Glomerular endothelial cell (primary cell): Measurements from ENCODE around the gene PPFIA1. TPM values are rescaled to one million over a fixed set of nuclear protein-coding genes. Genes with fewer than 3 reads are reported as not detected.

Experiments
- DNase-seq: peaks from one replicate; pipeline ENCODE4 v3.0.0-alpha.2; 2011; ENCODE audit warnings: low read depth, low spot score; ENCODE audit errors: extremely low read depth
- total RNA-seq: library from RNA; depleted of rRNA; stranded (reverse); fragments of >200 nt; gene quantifications from 2 replicates; pipeline ENCODE4 v1.2.3, GENCODE V29; 2015

PPFIA1 gene
- total RNA-seq, 1 donor from 2014 or later: 42.1 TPM

DNA sequence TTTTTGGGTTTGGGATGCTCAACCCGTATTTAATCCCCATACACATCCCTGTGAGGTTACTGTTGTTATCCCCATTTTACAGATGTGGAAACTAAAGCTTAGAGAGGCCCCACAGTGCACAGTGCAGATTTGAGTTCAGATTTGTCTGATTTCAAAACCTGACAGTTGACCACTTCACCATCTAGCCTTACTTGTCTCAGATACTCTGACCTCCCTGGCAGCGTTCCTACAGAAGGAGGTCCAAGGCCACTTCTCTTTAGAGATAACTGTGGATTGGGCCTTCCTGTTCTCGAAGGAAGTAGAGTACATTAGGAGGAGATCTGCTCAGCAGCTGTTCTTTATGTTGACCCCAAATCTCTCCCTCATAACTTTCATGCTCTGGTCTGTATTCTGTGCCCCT, 81.2 kb downstream of the PPFIA1 start:
- DNase-seq: no peak

DNA sequence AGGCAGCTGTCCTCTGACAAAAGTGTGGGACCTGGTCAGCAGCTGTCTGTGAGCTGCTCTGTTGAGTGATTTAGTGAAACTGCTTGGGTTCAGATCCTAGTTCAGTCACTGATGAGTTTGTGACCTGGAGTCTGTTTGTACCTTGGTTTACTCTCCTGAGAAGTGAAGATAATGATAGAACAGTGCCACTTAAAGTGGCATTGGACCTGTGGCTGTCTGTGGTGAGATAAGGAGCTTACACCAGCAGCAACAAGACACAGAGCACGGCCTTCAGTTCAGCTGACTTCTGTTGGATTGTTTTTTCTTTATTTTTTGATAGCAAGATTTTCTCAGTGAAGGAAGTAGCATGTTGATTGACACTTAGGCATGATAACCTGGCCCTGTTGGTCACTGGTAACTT, 81.6 kb downstream of the PPFIA1 start:
- DNase-seq: no peak

DNA sequence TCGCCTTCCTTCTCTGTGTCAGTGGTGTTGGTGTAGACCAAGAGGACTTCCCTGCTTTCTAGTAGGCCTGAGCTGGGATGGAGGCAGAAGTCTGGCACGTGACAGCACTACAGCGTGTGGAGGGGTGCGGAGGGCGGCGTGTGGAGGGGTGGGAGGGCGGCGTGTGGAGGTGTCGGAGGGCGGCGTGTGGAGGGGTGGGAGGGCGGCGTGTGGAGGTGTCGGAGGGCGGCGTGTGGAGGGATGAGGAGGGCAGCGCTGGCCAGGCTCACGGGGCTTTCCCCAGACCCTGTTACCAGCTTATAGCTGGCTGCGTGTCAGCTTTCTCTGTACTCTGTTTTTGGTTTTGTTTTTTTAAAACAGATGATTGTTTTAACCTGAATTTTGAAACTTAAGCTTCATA, 82.1 kb downstream of the PPFIA1 start:
- DNase-seq: no peak

DNA sequence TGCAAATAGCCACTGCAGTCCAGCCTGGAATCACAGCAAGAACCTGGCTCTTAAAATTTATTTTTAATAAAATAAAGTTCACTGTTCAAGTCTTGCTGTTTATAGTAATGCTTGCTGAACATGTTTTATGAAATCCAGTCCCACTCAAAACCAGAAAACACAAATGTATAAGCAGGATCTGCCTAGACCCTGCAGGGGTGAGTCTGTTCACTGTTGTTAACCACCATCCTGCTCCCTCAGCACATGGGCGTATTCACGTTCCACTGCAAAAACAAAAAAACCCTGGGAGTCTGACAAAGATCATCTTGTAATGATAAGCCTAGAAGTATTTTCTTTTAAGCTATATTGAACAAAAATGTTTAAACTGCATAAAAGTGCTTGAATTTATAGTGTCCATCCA, 82.8 kb downstream of the PPFIA1 start:
- no peak for DNase-seq

DNA sequence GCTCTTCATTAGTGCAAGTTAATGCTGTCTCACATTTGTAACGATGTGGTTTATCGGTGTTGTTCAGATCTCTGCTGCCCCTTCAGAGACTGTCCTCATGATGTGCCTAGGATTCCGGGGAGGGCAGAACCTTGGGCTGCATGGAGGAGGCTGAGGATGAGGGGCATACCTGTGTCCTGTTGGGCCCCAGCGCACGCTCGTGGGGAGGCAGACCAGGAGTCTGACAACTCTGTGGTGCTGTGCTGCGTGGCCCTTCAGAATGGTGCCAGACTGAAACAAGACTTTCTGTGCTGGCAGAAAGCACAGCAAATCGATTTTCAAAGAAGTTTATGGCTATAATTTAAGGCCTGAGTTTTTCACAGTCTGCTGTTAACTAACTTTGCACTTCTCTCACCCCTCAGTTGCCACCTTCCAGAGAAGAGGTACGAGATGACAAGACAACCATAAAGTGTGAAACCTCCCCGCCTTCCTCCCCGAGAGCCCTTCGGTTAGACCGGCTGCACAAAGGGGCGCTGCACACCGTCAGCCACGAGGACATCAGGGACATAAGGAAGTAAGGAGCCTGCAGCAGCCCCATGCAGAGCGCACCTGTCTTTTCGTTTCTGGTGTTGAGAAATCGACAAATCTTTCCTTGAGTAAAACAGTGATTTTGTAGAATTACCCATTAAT, 83.5 kb downstream of the PPFIA1 start:
- DNase-seq: no peak

DNA sequence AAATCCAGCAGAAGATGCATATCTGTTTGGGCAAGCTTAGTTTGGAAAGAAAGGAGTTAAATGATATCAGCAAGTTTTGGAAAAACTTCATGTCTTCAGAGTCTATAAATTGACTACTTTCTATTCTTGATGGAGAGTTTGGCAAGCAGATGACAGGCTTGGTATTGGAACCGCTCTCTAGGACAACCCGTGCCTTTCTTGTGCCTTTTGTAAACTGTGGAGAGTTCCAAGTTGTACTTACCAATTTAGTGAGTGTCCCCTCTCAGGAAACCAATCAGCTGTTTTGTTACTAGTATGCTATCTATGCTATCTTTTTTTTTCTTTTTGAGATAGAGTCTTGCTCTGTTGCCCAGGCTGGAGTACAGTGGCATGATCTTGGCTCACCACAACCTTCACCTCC, 84.1 kb downstream of the PPFIA1 start:
- no peak for DNase-seq

DNA sequence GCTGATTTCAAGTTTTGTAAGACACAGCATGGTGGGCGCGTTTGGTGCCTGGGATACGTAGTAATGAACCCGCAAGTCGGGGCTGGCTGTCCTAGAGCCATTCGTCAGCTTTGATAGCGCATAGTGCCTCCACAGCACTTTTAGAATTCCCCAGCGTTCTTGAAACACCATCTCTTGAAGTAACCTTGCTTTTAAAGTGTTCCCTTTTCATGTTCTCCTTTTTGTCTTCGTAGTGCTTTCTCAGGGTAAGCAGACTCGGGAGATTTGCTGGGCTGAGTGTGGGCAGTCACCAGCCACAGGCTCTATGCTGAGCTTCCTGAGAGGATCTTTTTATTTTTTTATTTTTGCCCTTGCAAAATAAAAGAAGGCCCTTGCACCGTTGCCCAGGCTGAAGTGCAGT, 88.3 kb downstream of the PPFIA1 start:
- DNase-seq: no peak

DNA sequence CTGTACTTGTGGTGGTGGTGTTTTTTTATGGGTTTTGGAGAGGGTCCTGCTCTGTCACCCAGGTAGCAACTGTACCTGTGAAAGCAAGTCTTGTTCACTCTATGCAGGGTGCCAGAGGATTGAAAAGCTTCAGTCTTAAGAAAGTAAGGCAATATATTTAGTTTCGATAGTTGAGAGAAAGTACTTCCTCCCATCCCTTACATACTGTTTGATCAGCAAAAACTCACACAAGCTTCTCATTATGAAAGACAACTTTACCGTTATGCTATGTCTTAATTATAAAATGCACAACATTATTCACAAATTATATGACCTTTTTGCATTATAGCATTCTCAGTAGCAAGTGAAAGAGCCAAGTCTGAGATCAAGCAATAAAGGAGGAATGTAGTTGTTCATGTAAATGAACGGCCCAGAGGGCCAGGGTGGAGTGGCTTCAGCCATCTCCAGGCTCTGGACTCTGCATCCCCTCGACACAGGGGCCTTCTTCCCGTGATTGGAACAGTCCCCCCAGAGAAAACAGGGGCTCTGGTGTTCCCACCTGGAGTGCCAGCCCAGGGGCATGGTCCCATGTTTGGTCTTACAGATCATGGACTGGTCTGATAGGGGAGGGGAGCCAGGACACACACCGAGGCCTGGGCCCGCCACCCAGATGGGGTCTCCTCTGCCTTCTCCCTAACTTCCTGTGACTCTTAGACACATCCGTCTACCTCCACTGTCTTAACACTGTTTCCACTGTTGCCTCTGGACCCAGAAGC, 89.1 kb downstream of the PPFIA1 start:
- DNase-seq: no peak

DNA sequence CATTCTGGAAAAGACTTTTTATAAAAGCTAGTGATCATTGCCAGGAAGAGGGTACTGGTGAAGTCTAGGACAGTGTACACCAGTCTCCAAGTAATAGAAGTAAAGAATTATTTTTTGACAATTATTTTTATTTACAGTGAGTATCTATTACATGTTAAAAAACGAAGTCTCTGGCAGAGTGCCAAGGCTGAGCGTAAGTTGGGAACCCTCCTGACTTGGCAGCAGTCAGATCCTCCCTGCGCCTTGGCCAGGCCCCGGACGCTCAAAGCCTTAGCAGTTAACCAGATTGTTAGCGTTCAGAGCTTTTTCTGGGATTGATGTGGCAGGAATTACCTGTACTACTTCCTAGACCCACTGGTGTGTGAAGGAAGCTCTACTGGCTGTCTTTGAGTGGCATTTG, 89.7 kb downstream of the PPFIA1 start:
- no peak for DNase-seq

DNA sequence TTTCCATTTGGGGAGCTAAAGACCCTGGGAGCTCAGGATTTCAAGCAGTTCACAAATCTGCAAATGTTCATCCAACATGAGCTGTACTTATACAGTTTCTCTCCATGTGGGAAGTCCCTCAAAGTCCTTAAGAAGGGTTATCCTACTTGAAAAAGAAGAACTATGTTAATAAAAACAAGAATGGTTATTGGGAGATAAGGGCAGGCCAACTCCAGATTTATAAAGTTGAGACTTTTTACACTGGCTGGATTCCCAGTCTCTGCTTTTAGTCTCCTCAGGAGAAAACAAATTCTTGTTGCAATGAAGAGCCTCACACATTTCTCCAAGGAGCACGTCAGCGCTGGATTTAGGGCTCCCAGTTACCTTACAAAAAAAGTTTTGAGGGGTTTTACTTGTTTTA, 93.7 kb downstream of the PPFIA1 start:
- no peak for DNase-seq

DNA sequence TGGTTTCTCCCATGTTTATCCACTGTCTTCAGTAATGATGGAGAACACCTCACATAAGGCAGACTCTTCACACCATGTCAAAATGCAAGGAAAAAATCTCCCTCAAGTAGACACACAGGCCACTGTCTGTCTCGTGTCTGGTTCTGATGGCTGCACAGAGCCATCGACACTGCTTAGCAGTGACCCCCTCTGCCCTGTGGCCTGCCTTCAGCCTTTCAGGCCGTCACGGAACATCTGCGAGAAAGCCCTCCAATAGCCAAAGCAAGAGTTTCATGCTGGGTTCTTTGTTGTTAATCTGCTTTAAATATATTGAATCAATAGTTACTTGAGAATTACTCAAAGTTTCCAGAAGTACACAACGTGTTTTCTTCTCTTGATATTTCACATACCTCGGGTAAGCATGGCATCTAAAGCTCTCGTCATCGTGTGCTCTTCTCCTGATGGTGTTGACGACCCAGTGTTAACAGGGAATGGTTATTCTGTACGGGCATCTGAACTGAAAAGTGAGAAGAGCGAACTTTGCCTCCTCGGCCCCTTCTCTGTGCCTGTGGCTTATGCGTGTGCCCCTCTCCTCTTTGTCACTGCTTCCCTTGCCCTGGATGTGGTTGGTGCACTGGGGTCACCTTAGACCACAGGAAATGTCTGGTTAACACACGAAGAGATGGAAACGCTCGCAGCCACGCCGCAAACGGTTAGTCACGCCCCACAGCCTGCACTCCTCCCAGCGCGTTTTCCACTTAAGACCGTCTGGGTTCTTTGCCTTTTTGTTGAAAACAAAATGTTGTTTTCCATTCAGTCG, 94.5 kb downstream of the PPFIA1 start:
- DNase-seq: no peak

DNA sequence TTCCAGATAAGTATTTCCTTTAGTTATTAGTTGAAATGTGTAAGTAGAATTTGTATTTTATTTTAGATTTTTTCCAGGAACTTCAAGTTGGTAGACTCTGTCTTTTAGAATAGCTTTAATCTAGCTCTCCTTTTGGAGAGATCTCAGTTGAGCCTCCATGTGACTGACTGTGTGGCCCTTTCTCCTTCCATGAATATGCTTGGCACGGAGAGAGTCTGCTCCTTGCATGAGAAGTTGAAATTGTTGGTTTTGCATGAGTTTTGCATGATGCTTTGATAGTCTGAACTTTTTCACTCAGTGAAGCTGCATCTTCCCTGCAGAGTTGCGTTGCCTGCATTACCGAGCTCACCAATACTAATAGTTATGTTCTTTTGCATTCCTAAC, 95.0 kb downstream of the PPFIA1 start:
- no peak for DNase-seq

DNA sequence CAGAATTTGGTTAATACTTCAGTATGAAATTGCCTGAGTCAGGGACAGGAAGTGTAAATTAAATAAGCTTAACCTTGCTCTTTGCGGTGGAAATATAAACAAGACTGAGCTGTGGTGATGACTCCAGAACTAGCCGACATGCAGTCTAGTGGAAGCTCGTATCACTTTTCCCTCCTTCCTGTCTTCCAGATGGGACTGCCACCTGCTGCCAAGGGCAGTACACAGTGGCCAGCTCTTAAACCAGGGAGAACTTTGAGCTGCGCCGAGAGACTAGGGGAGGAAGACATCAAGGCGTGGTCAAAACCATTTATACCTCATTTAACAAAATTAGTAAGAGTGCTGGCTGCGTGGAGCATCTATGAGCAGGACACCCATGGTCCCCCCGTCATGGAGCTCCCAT, 96.6 kb downstream of the PPFIA1 start:
- DNase-seq: no peak

DNA sequence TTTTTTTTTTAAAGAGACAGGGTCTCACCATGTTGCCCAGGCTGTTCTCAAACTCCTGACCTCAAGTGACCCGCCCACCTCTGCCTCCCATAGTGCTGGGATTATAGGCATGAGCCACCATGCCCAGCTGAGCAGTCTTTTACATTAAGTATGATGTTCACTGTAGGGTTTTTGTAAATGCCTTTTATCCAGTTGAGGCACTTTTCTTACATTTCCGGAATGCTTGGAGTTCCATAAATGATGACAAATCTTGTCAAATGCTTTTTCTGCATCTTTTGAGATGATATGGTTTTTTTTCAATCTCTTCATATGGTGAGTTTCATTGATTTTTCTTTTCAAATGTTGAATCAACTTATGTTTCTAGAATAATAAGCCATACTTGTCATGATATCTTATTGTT, 98.5 kb downstream of the PPFIA1 start:
- no peak for DNase-seq

DNA sequence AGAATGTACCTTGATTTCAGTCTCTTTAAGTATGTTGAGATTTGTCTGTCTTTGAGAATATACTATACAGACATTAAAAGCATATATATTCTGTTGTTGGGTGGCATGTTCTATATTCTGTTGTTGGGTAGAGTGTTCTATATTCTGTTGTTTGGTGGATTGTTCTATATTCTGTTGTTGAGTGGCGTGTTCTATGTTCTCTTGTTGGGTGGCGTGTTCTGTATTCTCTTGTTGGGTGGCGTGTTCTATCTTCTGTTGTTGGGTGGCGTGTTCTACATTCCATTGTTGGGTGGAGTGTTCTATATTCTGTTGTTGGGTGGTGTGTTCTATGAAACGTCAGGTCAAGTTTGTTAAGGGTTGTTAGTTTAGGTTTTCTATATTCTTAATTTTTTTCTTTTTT, 100.8 kb downstream of the PPFIA1 start:
- no peak for DNase-seq

DNA sequence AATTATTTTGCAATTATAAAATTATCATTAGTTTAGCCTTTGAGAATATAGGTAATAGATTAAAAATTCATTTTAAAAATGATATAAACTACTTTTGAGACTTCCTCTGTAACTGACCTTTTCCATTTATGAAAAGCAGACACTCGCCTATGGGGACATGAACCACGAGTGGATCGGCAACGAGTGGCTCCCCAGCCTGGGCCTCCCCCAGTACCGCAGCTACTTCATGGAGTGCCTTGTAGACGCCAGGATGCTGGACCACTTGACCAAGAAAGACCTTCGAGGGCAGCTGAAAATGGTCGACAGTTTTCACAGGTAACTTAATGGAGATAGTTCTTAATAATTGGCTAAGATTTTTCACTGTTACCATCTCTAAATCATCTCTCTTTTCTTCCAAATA, 101.6 kb downstream of the PPFIA1 start:
- DNase-seq: no peak

DNA sequence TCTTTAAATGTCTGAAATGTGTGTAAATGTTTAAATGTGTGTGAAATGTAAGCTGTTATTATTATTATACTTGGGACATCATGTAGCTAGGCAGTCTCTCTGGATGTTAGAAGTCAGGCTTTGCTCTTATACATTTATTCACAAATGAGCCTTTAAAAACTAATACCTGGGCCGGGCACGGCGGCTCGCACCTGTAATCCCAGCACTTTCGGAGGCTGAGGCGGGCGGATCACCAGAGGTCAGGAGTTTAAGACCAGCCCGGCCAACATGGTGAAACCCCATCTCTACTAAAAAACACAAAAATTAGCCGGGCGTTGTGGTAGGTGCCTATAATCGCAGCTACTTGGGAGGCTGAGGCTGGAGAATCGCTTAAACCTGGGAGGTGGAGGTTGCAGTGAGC, 106.1 kb downstream of the PPFIA1 start:
- no peak for DNase-seq

DNA sequence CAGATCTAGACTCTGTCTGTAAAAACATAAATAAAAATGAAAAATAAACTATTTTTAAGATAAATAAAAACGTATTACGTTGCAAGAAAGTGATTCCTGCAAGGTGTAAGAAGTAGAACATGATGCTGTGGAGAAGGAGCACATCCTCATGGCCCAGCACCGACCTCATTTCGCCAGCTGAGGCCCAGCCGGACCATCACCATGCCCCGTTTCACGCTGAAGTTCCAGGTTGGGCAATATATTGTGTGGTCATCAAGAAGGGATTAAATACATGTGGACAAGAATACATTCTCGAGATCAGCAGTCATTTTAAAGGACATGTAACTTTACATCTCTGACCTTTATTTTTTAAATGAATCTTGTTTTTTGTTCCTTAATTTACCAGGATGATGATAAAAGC, 107.2 kb downstream of the PPFIA1 start:
- no peak for DNase-seq

DNA sequence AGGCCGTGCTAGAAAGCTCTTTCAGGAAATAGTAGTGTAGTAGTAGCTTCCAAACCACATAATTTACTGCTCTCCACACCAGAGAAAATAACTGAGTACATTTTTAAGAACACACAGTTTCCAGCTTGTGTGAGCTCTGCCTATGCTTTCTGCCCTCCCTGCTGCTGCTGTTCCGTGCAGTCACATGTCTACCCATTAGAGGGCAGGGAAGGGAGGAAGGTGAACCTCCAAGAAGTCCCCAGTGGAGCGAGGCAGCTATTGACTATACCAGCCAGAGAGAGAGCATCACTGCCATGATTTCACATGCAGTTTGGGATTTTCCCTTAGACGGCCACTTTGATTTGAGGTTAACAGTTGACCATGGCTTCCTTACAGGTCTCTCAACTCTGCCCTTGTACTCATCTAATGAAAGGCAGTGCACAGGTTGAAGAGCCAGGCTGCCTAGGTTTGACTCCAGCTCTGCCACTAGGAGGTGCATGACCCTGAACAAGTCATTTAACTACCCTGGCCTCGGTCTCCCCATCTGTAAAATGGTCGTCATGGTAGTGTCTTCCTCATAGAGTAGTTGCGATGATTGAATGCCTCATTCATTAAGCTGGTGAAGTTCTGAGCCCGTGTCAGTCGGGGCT, 108.1 kb downstream of the PPFIA1 start:
- DNase-seq: no peak

DNA sequence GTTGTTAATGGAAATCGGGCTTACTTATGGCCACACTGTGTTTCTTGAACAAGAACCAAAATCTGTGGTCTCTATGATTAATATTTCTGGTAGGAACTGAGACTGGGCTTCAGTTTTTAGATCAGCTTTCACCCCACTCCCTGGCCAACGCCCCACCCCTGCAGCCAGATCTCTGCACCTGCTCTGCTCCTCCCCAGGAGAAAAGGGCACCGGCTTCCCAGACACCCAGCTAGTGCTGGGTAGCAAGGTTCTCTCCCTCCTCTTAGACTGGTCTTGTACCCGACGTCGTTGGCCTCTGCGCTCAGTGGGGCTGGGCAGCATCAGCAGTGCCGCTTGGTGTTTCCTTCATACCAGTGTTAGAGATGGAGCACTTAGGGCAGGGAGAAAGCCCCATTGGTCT, 110.9 kb downstream of the PPFIA1 start:
- DNase-seq: no peak
